ENCODE data around the gene GTPBP1. TPM values are rescaled to one million over a fixed set of nuclear protein-coding genes. Genes with fewer than 3 reads are reported as not detected.
A peak's percentile ranks its signal among the peaks of the same experiment; 100 is the strongest.

GTPBP1 gene
- total and polyA plus RNA-seq, 2 of the 13 experiments (the other 11 are each of a cell fraction or from before 2014, with no cell fraction given), result 22.3 to 27.0 TPM

DNA sequence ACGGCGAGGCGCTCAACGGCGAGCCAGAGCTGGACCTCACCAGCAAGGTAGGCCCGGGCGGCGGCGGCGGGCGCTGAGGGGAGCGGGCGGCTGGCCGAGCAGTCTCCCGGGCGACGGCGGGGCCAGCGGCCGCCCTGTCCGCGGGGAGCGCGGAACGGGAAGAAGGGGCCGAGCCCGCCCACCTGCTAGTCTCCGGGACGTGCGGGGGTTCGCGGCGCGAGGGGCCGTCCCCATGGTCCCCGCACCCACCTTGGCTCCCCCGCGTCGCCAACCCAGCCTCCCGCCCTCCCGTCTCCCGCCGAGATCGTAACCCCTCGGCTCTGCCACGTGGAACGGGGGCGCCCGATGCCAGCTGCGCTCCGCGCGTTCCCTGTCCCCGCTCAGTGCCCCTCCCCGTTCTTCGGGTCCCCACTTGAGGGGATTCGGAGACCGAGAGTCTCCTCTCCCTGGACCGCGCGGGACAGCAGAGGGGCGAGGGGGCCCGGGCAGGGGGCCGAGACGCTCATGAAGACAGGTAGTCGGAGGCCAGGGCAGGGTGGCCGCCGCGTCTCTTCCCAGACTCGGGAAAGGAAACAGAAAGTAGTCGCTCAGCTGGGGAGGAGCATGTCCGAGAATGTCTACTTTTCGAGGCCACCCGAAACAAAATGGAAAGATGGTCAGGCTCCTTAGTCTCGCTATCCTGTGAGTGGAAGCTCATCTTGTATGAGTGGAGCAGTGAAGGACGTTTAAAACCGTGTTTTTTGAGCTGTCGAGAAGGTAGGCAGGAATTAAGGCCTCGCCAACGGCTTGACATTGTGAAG is 557 bp downstream of the GTPBP1 start (continued):
- TF ChIP-seq, protein P1, sequence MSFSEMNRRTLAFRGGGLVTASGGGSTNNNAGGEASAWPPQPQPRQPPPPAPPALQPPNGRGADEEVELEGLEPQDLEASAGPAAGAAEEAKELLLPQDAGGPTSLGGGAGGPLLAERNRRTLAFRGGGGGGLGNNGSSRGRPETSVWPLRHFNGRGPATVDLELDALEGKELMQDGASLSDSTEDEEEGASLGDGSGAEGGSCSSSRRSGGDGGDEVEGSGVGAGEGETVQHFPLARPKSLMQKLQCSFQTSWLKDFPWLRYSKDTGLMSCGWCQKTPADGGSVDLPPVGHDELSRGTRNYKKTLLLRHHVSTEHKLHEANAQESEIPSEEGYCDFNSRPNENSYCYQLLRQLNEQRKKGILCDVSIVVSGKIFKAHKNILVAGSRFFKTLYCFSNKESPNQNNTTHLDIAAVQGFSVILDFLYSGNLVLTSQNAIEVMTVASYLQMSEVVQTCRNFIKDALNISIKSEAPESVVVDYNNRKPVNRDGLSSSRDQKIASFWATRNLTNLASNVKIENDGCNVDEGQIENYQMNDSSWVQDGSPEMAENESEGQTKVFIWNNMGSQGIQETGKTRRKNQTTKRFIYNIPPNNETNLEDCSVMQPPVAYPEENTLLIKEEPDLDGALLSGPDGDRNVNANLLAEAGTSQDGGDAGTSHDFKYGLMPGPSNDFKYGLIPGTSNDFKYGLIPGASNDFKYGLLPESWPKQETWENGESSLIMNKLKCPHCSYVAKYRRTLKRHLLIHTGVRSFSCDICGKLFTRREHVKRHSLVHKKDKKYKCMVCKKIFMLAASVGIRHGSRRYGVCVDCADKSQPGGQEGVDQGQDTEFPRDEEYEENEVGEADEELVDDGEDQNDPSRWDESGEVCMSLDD (CRISPR knock-in tag; IDR thresholded peaks at IDR 0.05; ENCODE audit: borderline replicate concordance), result no peak
- peak; percentile 31; the same call in 1 of the 2 replicates for TF ChIP-seq TAF1 (CRISPR knock-in tag; IDR thresholded peaks at IDR 0.05)
- TF ChIP-seq, protein P2, sequence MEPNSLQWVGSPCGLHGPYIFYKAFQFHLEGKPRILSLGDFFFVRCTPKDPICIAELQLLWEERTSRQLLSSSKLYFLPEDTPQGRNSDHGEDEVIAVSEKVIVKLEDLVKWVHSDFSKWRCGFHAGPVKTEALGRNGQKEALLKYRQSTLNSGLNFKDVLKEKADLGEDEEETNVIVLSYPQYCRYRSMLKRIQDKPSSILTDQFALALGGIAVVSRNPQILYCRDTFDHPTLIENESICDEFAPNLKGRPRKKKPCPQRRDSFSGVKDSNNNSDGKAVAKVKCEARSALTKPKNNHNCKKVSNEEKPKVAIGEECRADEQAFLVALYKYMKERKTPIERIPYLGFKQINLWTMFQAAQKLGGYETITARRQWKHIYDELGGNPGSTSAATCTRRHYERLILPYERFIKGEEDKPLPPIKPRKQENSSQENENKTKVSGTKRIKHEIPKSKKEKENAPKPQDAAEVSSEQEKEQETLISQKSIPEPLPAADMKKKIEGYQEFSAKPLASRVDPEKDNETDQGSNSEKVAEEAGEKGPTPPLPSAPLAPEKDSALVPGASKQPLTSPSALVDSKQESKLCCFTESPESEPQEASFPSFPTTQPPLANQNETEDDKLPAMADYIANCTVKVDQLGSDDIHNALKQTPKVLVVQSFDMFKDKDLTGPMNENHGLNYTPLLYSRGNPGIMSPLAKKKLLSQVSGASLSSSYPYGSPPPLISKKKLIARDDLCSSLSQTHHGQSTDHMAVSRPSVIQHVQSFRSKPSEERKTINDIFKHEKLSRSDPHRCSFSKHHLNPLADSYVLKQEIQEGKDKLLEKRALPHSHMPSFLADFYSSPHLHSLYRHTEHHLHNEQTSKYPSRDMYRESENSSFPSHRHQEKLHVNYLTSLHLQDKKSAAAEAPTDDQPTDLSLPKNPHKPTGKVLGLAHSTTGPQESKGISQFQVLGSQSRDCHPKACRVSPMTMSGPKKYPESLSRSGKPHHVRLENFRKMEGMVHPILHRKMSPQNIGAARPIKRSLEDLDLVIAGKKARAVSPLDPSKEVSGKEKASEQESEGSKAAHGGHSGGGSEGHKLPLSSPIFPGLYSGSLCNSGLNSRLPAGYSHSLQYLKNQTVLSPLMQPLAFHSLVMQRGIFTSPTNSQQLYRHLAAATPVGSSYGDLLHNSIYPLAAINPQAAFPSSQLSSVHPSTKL (CRISPR knock-in tag; IDR thresholded peaks at IDR 0.05), result no peak
- no peak for TF ChIP-seq ZNF20 (CRISPR knock-in tag; IDR thresholded peaks at IDR 0.05)
- TF ChIP-seq KDM6A (CRISPR knock-in tag; IDR thresholded peaks at IDR 0.05; ENCODE audit: low read depth), result no peak
- TF ChIP-seq ZNF180 (CRISPR knock-in tag; IDR thresholded peaks at IDR 0.05; ENCODE audit: borderline replicate concordance, low read depth), result no peak
- no peak for TF ChIP-seq ZNF850 (CRISPR knock-in tag; conservative IDR thresholded peaks at IDR 0.05)
- peak; percentile 53 for TF ChIP-seq SALL1 (CRISPR knock-in tag; IDR thresholded peaks at IDR 0.05)
- TF ChIP-seq, protein P3, sequence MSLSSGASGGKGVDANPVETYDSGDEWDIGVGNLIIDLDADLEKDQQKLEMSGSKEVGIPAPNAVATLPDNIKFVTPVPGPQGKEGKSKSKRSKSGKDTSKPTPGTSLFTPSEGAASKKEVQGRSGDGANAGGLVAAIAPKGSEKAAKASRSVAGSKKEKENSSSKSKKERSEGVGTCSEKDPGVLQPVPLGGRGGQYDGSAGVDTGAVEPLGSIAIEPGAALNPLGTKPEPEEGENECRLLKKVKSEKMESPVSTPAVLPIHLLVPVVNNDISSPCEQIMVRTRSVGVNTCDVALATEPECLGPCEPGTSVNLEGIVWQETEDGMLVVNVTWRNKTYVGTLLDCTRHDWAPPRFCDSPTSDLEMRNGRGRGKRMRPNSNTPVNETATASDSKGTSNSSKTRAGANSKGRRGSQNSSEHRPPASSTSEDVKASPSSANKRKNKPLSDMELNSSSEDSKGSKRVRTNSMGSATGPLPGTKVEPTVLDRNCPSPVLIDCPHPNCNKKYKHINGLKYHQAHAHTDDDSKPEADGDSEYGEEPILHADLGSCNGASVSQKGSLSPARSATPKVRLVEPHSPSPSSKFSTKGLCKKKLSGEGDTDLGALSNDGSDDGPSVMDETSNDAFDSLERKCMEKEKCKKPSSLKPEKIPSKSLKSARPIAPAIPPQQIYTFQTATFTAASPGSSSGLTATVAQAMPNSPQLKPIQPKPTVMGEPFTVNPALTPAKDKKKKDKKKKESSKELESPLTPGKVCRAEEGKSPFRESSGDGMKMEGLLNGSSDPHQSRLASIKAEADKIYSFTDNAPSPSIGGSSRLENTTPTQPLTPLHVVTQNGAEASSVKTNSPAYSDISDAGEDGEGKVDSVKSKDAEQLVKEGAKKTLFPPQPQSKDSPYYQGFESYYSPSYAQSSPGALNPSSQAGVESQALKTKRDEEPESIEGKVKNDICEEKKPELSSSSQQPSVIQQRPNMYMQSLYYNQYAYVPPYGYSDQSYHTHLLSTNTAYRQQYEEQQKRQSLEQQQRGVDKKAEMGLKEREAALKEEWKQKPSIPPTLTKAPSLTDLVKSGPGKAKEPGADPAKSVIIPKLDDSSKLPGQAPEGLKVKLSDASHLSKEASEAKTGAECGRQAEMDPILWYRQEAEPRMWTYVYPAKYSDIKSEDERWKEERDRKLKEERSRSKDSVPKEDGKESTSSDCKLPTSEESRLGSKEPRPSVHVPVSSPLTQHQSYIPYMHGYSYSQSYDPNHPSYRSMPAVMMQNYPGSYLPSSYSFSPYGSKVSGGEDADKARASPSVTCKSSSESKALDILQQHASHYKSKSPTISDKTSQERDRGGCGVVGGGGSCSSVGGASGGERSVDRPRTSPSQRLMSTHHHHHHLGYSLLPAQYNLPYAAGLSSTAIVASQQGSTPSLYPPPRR (CRISPR knock-in tag; IDR thresholded peaks at IDR 0.05; ENCODE audit: borderline replicate concordance), result no peak; the same call in 1 of the 2 replicates
- TF ChIP-seq HNF4G (IDR thresholded peaks at IDR 0.05; ENCODE audit: borderline replicate concordance, low read depth, low read length), result no peak
- TF ChIP-seq HNF4G (CRISPR knock-in tag; IDR thresholded peaks at IDR 0.05; ENCODE audit: borderline replicate concordance, low read depth), result no peak
- TF ChIP-seq ARNT2 (CRISPR knock-in tag; IDR thresholded peaks at IDR 0.05; ENCODE audit: low read depth), result no peak
- TF ChIP-seq, protein P4, sequence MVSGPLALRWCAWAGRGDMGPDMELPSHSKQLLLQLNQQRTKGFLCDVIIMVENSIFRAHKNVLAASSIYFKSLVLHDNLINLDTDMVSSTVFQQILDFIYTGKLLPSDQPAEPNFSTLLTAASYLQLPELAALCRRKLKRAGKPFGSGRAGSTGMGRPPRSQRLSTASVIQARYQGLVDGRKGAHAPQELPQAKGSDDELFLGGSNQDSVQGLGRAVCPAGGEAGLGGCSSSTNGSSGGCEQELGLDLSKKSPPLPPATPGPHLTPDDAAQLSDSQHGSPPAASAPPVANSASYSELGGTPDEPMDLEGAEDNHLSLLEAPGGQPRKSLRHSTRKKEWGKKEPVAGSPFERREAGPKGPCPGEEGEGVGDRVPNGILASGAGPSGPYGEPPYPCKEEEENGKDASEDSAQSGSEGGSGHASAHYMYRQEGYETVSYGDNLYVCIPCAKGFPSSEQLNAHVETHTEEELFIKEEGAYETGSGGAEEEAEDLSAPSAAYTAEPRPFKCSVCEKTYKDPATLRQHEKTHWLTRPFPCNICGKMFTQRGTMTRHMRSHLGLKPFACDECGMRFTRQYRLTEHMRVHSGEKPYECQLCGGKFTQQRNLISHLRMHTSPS (CRISPR knock-in tag; IDR thresholded peaks at IDR 0.05; ENCODE audit: low read depth), result no peak
- no peak for TF ChIP-seq EED (CRISPR knock-in tag; IDR thresholded peaks at IDR 0.05)
- TF ChIP-seq MATR3 (CRISPR knock-in tag; IDR thresholded peaks at IDR 0.05), result no peak
- TF ChIP-seq NR3C1 (CRISPR knock-in tag; IDR thresholded peaks at IDR 0.05), result no peak
